Keratinocyte (primary cell): ENCODE data around the gene APRT. TPM values are rescaled to one million over a fixed set of nuclear protein-coding genes. Genes with fewer than 3 reads are reported as not detected.

Experiments used
- DNase-seq: peaks from one replicate; pipeline ENCODE4 v3.0.0-alpha.2; 2011; ENCODE audit warnings: low read depth, missing footprints, low spot score
- FAIRE-seq: peaks from 2 replicates; lab custom pipeline; 2011; peaks lifted over from hg19 to GRCh38; lab: Jason Lieb, UNC
- H2AFZ ChIP-seq: 2 replicates; pipeline ENCODE4 v1.6.0; 2012; ENCODE audit warnings: low read length, control low read depth, inconsistent platforms; ENCODE audit not compliant: control insufficient read depth
- H3K27ac ChIP-seq: 2 replicates; pipeline ENCODE4 v1.5.1; 2011; ENCODE audit warnings: low read length; ENCODE audit not compliant: control insufficient read depth, insufficient read depth
- H3K27me3 ChIP-seq: 3 replicates; pipeline ENCODE4 v1.6.0; 2011; ENCODE audit warnings: low read length; ENCODE audit not compliant: control insufficient read depth, insufficient read depth; ENCODE audit errors: extremely low read depth
- H3K36me3 ChIP-seq, 2 experiments: 2 replicates in 1 of 2; 3 replicates in 1 of 2; pipeline ENCODE4 v1.5.1; 2011; ENCODE audit warnings: low read length in 2 of 2, mild to moderate bottlenecking in 1 of 2; ENCODE audit not compliant: control insufficient read depth in 2 of 2, insufficient read depth in 2 of 2; ENCODE audit errors: extremely low read depth in 1 of 2
- H3K4me1 ChIP-seq: 3 replicates; pipeline ENCODE4 v1.5.1; 2011; ENCODE audit warnings: low read length; ENCODE audit not compliant: control insufficient read depth, insufficient read depth; ENCODE audit errors: extremely low read depth
- H3K4me2 ChIP-seq: 3 replicates; pipeline ENCODE4 v1.6.0; 2011; ENCODE audit warnings: low read depth, low read length; ENCODE audit not compliant: control insufficient read depth, insufficient read depth; ENCODE audit errors: extremely low read depth
- H3K4me3 ChIP-seq, 3 experiments: fragments of 200-600 bp in 1 of 3; sonication (generic) in 1 of 3; 2 replicates in 2 of 3; 3 replicates in 1 of 3; pipeline ENCODE4 v1.5.1; 2011 to 2016; ENCODE audit warnings: low read length in 3 of 3, mild to moderate bottlenecking in 3 of 3, control low read depth in 2 of 3, inconsistent platforms in 1 of 3, low read depth in 1 of 3, mixed read lengths in 1 of 3, mixed run types in 1 of 3, moderate library complexity in 1 of 3; ENCODE audit not compliant: control insufficient read depth in 2 of 3, insufficient read depth in 2 of 3; ENCODE audit errors: extremely low read depth in 1 of 3
- H3K79me2 ChIP-seq: 2 replicates; pipeline ENCODE4 v1.6.0; 2012; ENCODE audit warnings: low read length; ENCODE audit not compliant: control insufficient read depth, insufficient read depth
- H3K9ac ChIP-seq: 3 replicates; pipeline ENCODE4 v1.6.0; 2011; ENCODE audit warnings: low read length; ENCODE audit not compliant: control insufficient read depth, insufficient read depth; ENCODE audit errors: extremely low read depth
- H3K9me1 ChIP-seq: 3 replicates; pipeline ENCODE4 v1.6.0; 2011; ENCODE audit warnings: low read length; ENCODE audit not compliant: control insufficient read depth, insufficient read depth; ENCODE audit errors: extremely low read depth
- H3K9me3 ChIP-seq: 2 replicates; pipeline ENCODE4 v1.5.1; 2012; ENCODE audit warnings: low read depth, low read length; ENCODE audit not compliant: control insufficient read depth
- H4K20me1 ChIP-seq: 3 replicates; pipeline ENCODE4 v1.6.0; 2011; ENCODE audit warnings: low read length; ENCODE audit not compliant: control insufficient read depth, insufficient read depth; ENCODE audit errors: extremely low read depth
- CTCF ChIP-seq, 3 experiments: IDR thresholded peaks in 1 of 3; conservative IDR thresholded peaks in 1 of 3; optimal IDR thresholded peaks in 1 of 3; 2 replicates in 2 of 3; 3 replicates in 1 of 3; pipeline versions ENCODE3 to v1.5.1; 2011; ENCODE audit warnings: low read length in 3 of 3, mild to moderate bottlenecking in 3 of 3, moderate library complexity in 2 of 3, control low read depth in 1 of 3, inconsistent platforms in 1 of 3; ENCODE audit not compliant: insufficient read depth in 2 of 3; ENCODE audit errors: extremely low read depth in 1 of 3
- EZH2 ChIP-seq: IDR thresholded peaks from one replicate; pipeline ENCODE4 v1.6.1; 2012; ENCODE audit warnings: inconsistent platforms, mild to moderate bottlenecking, low read length, moderate library complexity
- dilution Hi-C: fragments of 300-500 bp; cut with MboI; formaldehyde crosslinking; loops from one replicate; pipeline ENCODE4 v1.7.0; 2020; ENCODE audit warnings: low sequenced_read_pairs; ENCODE audit not compliant: extremely low pct_ligation_motif_present
- polyA plus RNA-seq, 5 experiments: library from polyadenylated mRNA; depleted of rRNA in 3 of 5; stranded (reverse) in 3 of 5; stranded (forward) in 1 of 5; unstranded in 1 of 5; fragments of >200 nt; gene quantifications; 1 replicate in 1 of 5; 2 replicates in 3 of 5; 3 replicates in 1 of 5; pipeline versions ENCODE4 v1.2.1 to v1.2.3, GENCODE V29; 2011 to 2012; ENCODE audit warnings: missing spikeins in 2 of 5, low read depth in 1 of 5, low replicate concordance in 1 of 5

Gene APRT
- polyA plus RNA-seq, 1 donor (not counting 4 experiments of a cell fraction or from before 2014, with no cell fraction given): 106 TPM

- Histone ChIP-seq H3K4me1 (peaks cover 21% of the 10 kb centered on the region), H2AFZ (no peak overlapping the region), H3K9ac (peak overlapping the region; percentile 84), H3K36me3 (peaks cover 13 to 19% of the 10 kb centered on the region in 2 experiments), H3K4me3 (peak overlapping the region; percentile 71 to 78 (median 77)), H3K4me2 (peak overlapping the region; percentile 96), H4K20me1 (peaks cover under 1% of the 10 kb centered on the region), H3K27ac (peak overlapping the region; percentile 72), H3K27me3 (no peaks in the 10 kb centered on the region), H3K9me1 (peaks cover 4% of the 10 kb centered on the region), H3K9me3 (no peaks in the 10 kb centered on the region), H3K79me2 (peaks cover 19% of the 10 kb centered on the region)
- DNase-seq (no peak), FAIRE-seq (no peak)
- no peak for TF ChIP-seq CTCF (optimal IDR thresholded peaks at IDR 0.05 in 1 of 3, IDR thresholded peaks at IDR 0.05 in 1 of 3, conservative IDR thresholded peaks at IDR 0.05 in 1 of 3; ENCODE audit: extremely low read depth in 1 of 3, insufficient read depth in 2 of 3, low read length in 3 of 3)
- no peak for TF ChIP-seq EZH2
- dilution Hi-C loops: no loop called here
Measured at GRCh38 chr16:88810912-88811768, 588 bp downstream of the APRT start.

GRCh38 chr16:88810166-88810911 is 1.4 kb downstream of the APRT start:
- no peak for TF ChIP-seq CTCF (optimal IDR thresholded peaks at IDR 0.05 in 1 of 3, IDR thresholded peaks at IDR 0.05 in 1 of 3, conservative IDR thresholded peaks at IDR 0.05 in 1 of 3; ENCODE audit: extremely low read depth in 1 of 3, insufficient read depth in 2 of 3, low read length in 3 of 3)
- TF ChIP-seq EZH2: no peak
- Histone ChIP-seq H3K4me3 (peak overlapping the region; percentile 71 to 78 (median 77)), H2AFZ (no peak overlapping the region), H3K27ac (peak overlapping the region; percentile 72), H3K4me1 (peaks cover 21% of the 10 kb centered on the region), H3K27me3 (no peaks in the 10 kb centered on the region), H3K9me1 (peaks cover 4% of the 10 kb centered on the region), H3K9ac (peak overlapping the region; percentile 84), H4K20me1 (peaks cover 2% of the 10 kb centered on the region), H3K36me3 (peaks cover 13 to 19% of the 10 kb centered on the region in 2 experiments), H3K79me2 (peaks cover 19% of the 10 kb centered on the region), H3K4me2 (peak overlapping the region; percentile 96), H3K9me3 (no peaks in the 10 kb centered on the region)
- DNase-seq (no peak), FAIRE-seq (no peak)
- dilution Hi-C loops: no loop called here
